CD4-positive, alpha-beta T cell (primary cell): Measurements from ENCODE around the gene CDH13. TPM values are rescaled to one million over a fixed set of nuclear protein-coding genes. Genes with fewer than 3 reads are reported as not detected.

Experiments used
- ATAC-seq: fragments of 200-7000 bp; cut with Tn5 transposase; one replicate; pipeline ENCODE4 v1.10.0; 2022; ENCODE audit warnings: mild to moderate bottlenecking; ENCODE audit not compliant: poor library complexity
- CTCF ChIA-PET: fragments of 350-600 bp; sonication (Branson Sonifier 250); formaldehyde crosslinking; loops from one replicate; lab custom pipeline; 2021; ENCODE audit warnings: antibody characterized with exemption, inconsistent platforms; lab: Charles Lee
- POLR2A ChIA-PET: fragments of 350-600 bp; sonication (Branson Sonifier 250); formaldehyde crosslinking; loops from one replicate; lab custom pipeline; 2021; ENCODE audit warnings: antibody characterized with exemption, inconsistent platforms; lab: Charles Lee
- DNase-seq, 14 experiments: peaks; one replicate each; pipeline ENCODE4 v3.0.0-alpha.2; 2013 to 2020; ENCODE audit warnings: mixed read lengths in 2 of 14
- H3K27ac ChIP-seq, 2 donors: one replicate each; pipeline versions ENCODE4 v1.5.1 to v1.7.0; 2013; ENCODE audit warnings: low read length in 2 of 2, low read depth in 1 of 2, mild to moderate bottlenecking in 1 of 2
- H3K27me3 ChIP-seq, 2 experiments: 1 replicate in 1 of 2; 2 replicates in 1 of 2; pipeline versions ENCODE4 v1.6.1 to v1.7.0; 2013; ENCODE audit warnings: low read length in 2 of 2, control low read depth in 1 of 2, mild to moderate bottlenecking in 1 of 2, moderate library complexity in 1 of 2; ENCODE audit not compliant: insufficient read depth in 2 of 2, control insufficient read depth in 1 of 2
- H3K36me3 ChIP-seq: one replicate; pipeline ENCODE4 v1.6.1; 2013; ENCODE audit warnings: low read length, control low read depth; ENCODE audit not compliant: insufficient read depth
- H3K4me1 ChIP-seq: one replicate; pipeline ENCODE4 v1.6.1; 2013; ENCODE audit warnings: low read length, control low read depth; ENCODE audit not compliant: insufficient read depth
- H3K4me3 ChIP-seq: one replicate; pipeline ENCODE4 v1.5.1; 2013; ENCODE audit warnings: mild to moderate bottlenecking, low read length, moderate library complexity
- H3K9me3 ChIP-seq, 2 experiments: 1 replicate in 1 of 2; 2 replicates in 1 of 2; pipeline versions ENCODE4 v1.6.1 to v1.7.0; 2013; ENCODE audit warnings: low read length in 2 of 2, mild to moderate bottlenecking in 2 of 2, control low read depth in 1 of 2, moderate library complexity in 1 of 2; ENCODE audit not compliant: control insufficient read depth in 1 of 2, insufficient read depth in 1 of 2
- H3K27ac Mint-ChIP-seq: one replicate; pipeline ENCODE4 v1.8.0; 2020; ENCODE audit warnings: mixed read lengths
- H3K27me3 Mint-ChIP-seq: one replicate; pipeline ENCODE4 v1.8.0; 2021; ENCODE audit warnings: mixed read lengths
- H3K36me3 Mint-ChIP-seq: one replicate; pipeline ENCODE4 v1.8.0; 2021; ENCODE audit warnings: low read depth, mixed read lengths
- H3K4me1 Mint-ChIP-seq: one replicate; pipeline ENCODE4 v1.8.0; 2021; ENCODE audit warnings: low read depth, mixed read lengths
- H3K4me3 Mint-ChIP-seq: one replicate; pipeline ENCODE4 v1.8.0; 2020; ENCODE audit warnings: mild to moderate bottlenecking, mixed read lengths
- H3K9me3 Mint-ChIP-seq: one replicate; pipeline ENCODE4 v1.8.0; 2020; ENCODE audit warnings: mixed read lengths
- intact Hi-C, 2 experiments: fragments of 100-400 bp; cut with DNase I in 1 of 2; cut with micrococcal nuclease in 1 of 2; formaldehyde crosslinking; loops; one replicate each; pipeline versions ENCODE4 v1.15.1 to v1.9.0; 2023 to 2025; cut with DNase I, micrococcal nuclease
- total RNA-seq, 174 experiments: library from RNA in 2 of 174; stranded (reverse) in 2 of 174; gene quantifications; one replicate each; pipeline ENCODE4 v1.2.3 and lab custom pipeline; 2021 to 2026
- TF ChIP-seq, protein P1 (sequence below): fragments of 200-600 bp; IDR thresholded peaks from one replicate; pipeline ENCODE4 v1.8.0; 2022; ENCODE audit warnings: antibody characterized with exemption, mild to moderate bottlenecking

The CDH13 gene
- total RNA-seq, 2 experiments from 2014 or later, result not detected

GRCh38 chr16:83554540-83554939 is 927.8 kb downstream of the CDH13 start:
- DNase-seq (no peak), ATAC-seq (no peak)
- ChIA-PET POLR2A (no interaction called here), CTCF (no interaction called here)
- TF ChIP-seq, protein P1, sequence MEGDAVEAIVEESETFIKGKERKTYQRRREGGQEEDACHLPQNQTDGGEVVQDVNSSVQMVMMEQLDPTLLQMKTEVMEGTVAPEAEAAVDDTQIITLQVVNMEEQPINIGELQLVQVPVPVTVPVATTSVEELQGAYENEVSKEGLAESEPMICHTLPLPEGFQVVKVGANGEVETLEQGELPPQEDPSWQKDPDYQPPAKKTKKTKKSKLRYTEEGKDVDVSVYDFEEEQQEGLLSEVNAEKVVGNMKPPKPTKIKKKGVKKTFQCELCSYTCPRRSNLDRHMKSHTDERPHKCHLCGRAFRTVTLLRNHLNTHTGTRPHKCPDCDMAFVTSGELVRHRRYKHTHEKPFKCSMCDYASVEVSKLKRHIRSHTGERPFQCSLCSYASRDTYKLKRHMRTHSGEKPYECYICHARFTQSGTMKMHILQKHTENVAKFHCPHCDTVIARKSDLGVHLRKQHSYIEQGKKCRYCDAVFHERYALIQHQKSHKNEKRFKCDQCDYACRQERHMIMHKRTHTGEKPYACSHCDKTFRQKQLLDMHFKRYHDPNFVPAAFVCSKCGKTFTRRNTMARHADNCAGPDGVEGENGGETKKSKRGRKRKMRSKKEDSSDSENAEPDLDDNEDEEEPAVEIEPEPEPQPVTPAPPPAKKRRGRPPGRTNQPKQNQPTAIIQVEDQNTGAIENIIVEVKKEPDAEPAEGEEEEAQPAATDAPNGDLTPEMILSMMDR, result no peak
- Mint-ChIP-seq H3K27me3 (peaks cover 4% of the 10 kb centered on the region), H3K9me3 (peaks cover 5% of the 10 kb centered on the region), H3K4me1 (no peaks in the 10 kb centered on the region), H3K27ac (no peak overlapping the region), H3K4me3 (no peak overlapping the region), H3K36me3 (no peaks in the 10 kb centered on the region)
- Histone ChIP-seq H3K4me3 (no peak overlapping the region), H3K36me3 (no peaks in the 10 kb centered on the region), H3K4me1 (no peaks in the 10 kb centered on the region), H3K27ac (no peak overlapping the region), H3K27me3 (no peaks in the 10 kb centered on the region), H3K9me3 (peaks cover 0 to 4% of the 10 kb centered on the region in 2 experiments)
- intact Hi-C loops, result no loop called here

- Mint-ChIP-seq H3K4me1 (no peaks in the 10 kb centered on the region), H3K9me3 (peaks cover 8% of the 10 kb centered on the region), H3K27ac (no peak overlapping the region), H3K36me3 (no peaks in the 10 kb centered on the region), H3K27me3 (peaks cover 7% of the 10 kb centered on the region), H3K4me3 (no peak overlapping the region)
- ATAC-seq, result no peak
- H3K27ac ChIP-seq, result no peak overlapping the region
- H3K4me3 ChIP-seq, result no peak overlapping the region
- CTCF ChIA-PET, result no interaction called here
- TF ChIP-seq, protein P1, result no peak
- no peaks in the 10 kb centered on the region for H3K9me3 ChIP-seq
- no peaks in the 10 kb centered on the region for H3K36me3 ChIP-seq
- H3K4me1 ChIP-seq, result no peaks in the 10 kb centered on the region
- no peak for DNase-seq
- intact Hi-C loops, result no loop called here
- no peaks in the 10 kb centered on the region for H3K27me3 ChIP-seq
- POLR2A ChIA-PET, result no interaction called here
Observed at GRCh38 chr16:83561876-83562275, 935.1 kb downstream of the CDH13 start.

DNA sequence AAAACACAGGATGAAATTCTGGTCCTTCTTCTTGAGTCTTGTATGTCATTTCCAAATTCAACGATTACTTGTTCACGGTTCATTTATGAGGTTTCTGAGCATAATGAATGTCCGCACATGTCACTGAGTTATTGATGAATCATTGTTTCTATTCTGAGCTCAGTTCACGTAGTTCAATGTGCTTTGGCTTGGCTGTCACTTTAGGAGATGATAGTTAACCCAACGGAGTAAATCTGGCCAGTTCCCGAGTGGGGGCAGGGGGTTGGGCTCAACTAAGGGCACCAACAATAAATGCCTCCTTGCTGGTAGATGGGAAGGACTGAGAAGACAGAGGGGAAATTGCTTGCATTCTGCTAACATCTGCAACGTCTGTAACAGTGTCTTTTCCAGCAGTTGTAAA is 941.6 kb downstream of the CDH13 start:
- TF ChIP-seq, protein P1, result no peak
- no peaks in the 10 kb centered on the region for H3K27me3 ChIP-seq
- Mint-ChIP-seq H3K4me1 (no peaks in the 10 kb centered on the region), H3K27me3 (peaks cover 10% of the 10 kb centered on the region), H3K36me3 (no peaks in the 10 kb centered on the region), H3K9me3 (peaks cover 8% of the 10 kb centered on the region), H3K27ac (no peak overlapping the region), H3K4me3 (no peak overlapping the region)
- no peaks in the 10 kb centered on the region for H3K4me1 ChIP-seq
- peaks cover 0 to 5% of the 10 kb centered on the region in 2 experiments for H3K9me3 ChIP-seq
- H3K36me3 ChIP-seq, result no peaks in the 10 kb centered on the region
- ATAC-seq (no peak), DNase-seq (no peak)
- no peak overlapping the region for H3K27ac ChIP-seq
- intact Hi-C loops, result no loop called here
- ChIA-PET POLR2A (no interaction called here), CTCF (no interaction called here)
- H3K4me3 ChIP-seq, result no peak overlapping the region
